HL-60/S4 treated with retinoic acid at 250 ng/mL for 4 days and 3 days (cell line): ENCODE data around the gene TTC6.

Source experiments
- in situ Hi-C: fragments of 300-500 bp; cut with MboI; formaldehyde crosslinking; loops from 2 replicates; pipeline ENCODE4 v1.7.0; 2022; ENCODE audit warnings: low sequenced_read_pairs

The TTC6 gene

DNA sequence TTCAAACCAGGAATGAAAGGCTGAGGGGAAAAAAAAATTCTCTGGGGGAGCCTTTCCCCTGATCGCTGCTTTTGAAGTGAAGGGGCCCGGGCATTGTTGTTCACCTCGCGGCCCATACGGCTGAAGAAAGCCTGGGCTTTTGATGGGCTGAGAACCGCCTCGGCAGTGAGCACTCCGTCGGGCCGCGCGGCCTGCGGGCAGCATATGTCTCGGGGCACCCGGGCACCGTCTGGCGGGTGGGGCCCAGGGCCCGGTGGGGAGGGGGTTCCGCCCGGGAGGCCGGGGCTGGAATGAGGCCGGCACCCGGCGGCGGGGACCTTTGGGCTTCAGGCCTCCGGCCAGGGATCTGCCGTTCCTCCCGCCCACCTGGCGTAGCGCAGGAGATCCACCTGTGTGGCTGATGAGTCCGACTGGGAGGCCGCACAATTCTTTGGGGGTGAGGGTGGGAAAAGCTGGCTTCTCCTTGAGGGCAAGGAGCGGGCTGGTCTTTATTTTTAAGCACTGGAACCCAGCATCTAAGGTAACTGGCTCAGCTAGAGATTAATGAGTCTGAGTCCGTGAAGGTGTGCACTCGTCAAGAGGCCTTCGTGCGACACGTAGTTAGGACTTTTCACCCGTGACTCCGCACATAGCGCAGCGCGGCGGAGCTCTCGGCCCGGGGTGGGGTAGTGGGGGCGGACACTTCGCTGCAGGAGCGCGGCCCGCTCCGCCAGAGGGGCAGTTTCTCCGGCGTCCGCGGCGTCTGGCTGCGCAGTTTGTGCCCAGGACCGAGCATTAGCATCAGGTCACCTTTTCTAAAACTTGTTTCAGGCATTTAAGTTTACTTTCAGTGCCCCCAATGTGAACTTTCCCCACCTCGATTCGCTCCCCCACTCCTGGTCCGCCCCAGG lies 11.0 kb upstream of the TTC6 start:
- in situ Hi-C loops = no loop called here

DNA sequence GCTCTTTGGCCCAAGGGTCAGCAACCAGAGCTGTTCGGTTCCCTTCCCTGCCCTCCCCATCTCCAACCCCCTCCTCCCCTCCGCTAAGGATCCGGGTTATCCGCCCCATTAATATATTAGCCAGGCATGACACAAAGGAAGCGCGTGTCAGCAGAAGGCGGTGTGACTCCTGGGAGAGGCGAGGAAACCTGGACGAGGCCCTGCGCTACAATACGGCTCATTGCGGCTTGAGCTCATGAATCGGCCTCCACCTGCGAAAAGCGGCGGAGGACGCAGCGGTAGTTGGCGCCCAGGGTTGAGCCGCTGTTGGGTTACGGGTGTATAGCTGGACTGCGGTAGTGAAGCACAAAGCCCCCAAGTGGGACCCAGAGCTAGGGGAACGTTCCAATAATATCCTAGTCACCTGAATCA lies 10.3 kb upstream of the TTC6 start:
- in situ Hi-C loops = no loop called here

DNA sequence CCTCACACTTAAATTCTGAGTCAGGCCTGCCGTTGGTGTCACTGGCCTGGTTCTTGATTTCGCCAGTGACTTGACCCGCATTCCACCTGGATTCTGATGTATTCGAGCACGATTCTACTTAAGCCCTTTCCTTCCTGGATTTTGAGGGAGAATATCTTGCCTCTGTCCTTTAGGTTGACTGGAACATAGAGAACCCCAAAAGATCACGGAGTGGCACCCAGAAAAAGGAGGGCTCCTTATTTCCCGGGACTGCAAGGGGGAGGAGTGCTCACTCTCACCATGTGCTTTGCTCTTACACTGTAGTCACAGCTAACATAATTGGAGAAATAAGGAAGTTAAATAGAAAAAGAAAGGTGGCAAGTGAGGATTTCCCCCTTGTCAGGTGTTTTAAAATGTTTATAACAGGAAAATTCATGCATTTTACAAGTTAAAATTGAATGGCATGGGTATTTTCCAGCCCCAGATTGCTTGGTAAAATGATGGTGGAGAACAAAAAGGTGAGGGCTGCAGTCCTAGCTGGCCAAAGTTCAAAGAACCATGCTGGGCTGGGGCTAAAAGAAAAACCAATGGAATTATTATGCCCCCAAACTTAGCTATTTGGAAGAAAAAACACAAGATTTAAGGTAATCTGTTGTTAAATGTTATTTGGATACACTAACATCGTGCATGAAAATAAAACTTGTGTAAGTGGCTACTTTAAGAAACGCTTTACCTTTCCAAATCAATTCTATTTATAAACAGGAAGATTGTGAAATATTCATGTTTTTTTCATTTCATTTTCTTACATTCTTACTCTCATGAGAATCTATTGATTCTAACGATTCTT lies 9.2 kb upstream of the TTC6 start:
- in situ Hi-C loops = no loop called here

DNA sequence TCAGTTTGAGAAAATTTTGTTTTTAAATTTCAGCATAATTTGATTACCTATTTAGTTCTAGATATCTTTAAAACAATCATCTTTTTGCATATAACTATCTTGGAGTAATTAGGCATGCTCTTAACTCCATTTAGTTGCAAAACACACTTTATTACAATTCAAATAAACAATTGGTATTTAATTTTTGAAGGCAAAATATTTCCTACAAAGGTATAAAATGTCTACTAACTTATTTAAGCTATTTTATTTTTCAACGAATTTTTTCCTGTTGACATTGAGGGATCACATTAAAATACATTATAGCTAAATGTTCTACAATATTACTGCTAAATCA lies 8.7 kb upstream of the TTC6 start:
- in situ Hi-C loops = no loop called here

DNA sequence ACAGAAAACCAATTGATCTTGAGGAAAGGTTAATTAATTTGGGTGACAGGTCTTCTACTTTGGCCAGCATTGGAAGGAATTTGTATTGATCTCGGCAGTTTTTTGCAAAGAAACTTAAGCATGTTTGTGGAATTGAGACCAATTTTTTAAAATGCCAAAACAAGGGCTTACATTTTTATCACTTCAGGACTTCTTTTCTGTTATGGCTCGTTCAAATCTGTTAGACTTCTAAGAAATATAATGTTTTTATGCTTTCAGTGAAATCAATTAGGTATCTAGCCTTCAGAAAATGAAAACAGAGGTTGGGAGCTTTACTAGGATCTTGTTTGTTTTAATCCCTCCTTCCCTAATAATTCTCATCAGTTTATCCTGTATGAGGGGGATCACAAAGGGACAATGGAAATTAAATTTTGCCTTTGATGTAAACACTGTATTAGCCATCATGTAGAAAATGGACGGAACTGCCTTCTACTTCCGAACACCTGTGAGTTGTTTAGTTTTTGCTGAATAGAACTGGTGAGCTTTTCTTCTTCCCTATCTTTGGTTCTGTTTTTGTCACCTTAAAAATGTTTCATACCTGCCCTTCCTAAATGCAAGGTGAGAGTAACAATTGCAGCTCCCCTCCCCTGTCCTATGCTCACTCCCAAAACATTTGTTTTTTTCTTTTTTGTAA lies 8.2 kb upstream of the TTC6 start:
- in situ Hi-C loops = no loop called here

DNA sequence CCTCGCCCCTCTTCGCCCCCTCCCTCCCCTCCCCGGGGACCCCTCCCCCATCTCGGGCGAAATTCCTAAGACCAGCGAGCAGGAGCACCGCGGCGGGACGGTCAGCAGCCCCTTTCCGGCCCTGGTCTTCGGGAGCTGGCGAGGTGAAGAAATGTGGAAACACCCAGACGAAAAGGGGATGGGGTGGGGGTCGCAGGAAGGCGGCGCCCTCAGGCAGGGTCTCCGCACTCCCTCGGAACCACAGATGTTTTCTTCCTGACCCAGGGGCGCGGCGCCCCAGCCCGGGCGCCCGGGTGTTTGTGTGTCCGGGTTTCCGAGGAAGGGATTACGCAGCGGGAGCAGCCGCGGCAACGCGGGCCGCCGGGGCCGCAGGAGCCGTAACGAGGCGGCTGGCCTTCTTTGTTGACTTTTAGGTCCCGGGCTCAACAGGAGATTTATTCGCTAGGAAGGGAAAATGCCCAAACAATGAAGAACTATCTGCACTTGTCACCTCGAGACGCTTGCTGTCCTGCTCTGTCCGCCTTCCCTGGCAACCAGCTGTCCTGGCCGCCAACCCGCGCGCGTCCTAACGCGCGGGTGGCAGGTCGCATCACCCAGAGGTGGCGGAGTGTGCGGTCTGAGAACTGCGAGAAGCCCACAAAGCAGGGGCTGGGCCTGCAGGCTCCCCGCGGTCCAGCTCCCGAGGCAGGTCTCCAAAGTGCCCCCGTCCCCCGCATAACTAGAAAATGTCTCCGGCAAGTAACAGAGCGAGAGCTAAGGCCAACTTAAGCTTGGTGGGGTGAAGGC lies 7.4 kb upstream of the TTC6 start:
- in situ Hi-C loops = no loop called here

DNA sequence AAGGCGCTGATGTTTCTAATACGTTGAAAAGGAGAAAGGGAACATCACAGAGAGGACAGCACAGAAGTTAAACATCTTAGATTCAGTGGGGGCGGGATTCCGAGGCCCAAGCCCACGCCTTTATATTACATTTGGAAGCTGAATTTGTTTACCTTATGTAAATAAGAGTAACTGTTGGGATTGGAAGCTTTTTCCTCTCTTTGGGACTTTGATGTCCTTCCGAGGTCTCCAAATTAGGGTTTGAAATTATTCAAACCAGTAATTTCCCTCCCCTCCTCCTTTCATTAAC lies 6.8 kb upstream of the TTC6 start:
- in situ Hi-C loops = no loop called here

DNA sequence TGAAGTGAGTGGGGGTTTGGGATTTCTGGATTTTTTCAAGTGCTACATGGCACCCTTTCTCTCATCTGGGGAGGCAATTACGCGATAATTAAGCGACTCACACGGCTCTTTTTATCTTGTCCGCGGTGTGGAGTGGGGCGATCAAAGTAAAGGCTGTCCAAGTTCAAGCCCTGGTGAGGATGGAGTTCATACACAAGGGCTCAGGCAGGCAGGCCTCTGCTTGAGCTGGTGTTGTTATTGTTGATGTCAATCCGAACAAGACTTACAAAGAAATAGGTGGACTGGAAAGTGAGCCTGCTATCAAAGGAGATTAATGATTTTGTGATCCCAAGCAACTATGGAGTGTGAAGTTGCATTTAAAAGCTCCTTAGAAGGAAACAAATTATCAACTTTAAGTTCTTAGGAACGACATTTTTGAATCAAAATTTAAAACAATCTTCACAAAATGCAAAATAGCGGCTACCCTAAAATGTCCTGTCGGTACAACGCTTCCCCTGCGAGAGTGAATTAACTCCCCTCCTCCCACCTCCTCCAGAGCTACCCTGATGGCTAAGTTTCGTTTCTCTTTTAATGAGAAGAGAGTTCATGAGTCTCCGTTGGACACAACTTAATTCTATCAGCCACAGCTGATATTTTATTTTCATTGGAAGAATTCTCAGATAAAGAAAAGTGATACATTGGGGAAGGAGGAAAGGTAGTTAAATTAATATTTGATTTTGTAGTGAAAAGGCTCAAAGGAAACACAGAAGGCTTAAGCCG lies 6.3 kb upstream of the TTC6 start:
- in situ Hi-C loops = no loop called here

DNA sequence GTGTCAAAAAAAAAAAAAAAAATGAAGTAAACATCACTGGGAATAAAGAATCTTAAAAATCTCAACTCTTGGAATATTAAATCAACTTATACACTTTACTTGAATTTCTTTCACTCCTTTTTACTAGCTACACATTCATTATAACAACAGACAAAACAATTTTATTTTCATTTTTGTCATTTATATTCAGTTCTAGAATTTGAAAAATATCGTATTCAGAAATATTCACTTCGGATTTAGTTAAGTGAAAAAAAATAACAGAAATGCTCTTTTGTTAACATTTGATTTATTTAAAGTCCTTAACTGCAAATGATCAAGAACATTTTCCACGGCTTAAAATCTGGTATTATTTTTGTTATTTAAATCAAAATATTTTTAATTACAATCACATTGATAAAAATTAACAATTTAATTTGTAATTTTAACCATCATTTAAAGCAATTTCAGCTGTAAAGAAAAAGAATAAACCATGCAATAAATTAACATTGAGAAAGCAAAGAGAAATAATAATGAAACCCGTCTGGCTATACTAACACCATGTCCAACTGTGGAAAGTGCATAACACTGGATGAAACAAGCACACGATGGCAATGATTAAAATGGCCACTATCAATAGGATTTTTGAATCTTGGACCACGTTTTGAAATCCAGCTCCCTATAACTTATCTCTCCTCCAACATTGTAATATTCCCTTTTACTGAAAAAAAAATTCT lies 5.6 kb upstream of the TTC6 start:
- in situ Hi-C loops = no loop called here

DNA sequence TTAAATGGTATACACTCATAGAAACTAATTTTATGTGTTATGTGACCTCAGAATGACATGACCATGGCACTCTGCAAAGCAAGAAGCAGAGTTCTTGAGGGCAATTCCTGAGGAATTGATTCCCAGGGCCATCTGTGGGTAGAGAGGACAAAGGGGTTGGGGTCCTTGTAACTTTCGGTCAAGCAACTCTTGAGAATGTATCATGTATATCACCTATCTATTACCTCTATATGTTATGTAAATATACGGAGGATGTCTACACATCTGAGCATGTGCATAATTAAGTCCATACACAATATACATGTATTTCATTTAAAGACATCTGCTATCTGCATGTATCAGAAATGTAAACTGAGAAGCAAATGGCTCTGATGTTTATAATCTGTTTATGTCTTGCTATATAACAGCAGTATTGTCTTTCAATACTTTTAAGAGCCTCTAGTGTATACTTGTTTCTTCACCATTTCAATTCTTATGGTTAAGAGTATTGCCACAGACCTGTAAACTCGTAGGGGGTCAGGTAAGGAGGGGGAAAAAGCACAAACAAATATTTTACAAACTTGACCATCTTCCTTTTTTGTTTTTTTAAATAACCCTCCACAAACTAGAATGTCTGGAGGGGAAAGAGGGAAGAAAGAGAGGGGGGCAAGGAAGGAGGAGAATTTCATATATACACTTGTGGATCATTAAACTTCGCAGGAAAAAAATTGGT lies 4.8 kb upstream of the TTC6 start:
- in situ Hi-C loops = no loop called here

DNA sequence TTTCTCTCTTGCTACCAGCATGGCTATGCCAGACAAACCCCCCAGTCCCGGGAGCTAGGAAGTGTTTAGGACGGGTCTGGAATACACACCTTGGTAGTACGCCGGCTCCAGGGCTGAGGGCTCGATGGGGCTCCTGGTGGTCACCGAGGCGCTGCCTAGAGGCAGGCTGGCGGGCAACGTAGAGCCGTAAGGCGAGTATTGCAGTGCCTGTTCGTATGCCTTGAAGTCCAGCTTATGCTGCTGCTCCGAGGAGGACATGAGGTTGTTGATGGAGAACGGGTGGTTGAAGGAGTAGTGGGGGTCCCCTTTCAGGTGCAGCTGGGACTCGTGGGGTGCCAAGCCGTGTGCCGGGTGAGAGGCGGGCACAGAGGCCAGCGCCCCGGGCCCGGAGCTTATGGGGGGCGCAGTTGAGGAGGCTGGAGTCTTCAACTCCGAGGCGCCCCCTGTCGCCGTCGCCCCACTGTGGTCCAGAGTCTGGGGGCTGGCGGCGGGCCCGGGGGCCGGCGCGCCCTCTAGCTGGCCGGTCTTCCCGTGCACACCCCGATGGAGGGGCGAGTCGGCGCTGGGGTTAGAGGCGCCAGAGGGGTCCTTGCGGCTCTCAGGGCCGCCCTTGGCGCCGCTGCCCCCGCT lies 4.0 kb upstream of the TTC6 start:
- in situ Hi-C loops = no loop called here

DNA sequence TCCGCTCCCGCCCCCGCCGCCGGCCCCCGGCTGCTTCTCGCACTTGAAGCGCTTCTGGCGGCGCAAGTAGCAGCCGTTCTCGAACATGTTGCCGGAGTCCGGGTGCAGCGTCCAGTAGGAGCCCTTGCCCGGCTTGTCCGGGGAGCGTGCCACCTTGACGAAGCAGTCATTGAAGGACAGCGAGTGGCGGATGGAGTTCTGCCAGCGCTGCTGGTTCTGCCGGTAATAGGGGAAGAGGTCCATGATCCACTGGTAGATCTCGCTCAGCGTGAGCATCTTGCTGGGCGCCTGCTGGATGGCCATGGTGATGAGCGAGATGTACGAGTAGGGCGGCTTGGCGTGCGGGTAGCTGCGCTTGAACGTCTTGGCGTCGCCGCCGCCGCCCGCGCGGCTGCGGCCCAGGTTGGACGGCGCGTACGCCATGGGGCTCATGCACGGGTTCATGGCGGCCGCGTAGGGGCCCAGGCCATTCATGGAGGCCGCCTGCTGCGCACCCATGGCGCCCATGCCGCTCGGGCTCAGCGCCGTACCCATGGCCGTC lies 3.4 kb upstream of the TTC6 start:
- in situ Hi-C loops = no loop called here

DNA sequence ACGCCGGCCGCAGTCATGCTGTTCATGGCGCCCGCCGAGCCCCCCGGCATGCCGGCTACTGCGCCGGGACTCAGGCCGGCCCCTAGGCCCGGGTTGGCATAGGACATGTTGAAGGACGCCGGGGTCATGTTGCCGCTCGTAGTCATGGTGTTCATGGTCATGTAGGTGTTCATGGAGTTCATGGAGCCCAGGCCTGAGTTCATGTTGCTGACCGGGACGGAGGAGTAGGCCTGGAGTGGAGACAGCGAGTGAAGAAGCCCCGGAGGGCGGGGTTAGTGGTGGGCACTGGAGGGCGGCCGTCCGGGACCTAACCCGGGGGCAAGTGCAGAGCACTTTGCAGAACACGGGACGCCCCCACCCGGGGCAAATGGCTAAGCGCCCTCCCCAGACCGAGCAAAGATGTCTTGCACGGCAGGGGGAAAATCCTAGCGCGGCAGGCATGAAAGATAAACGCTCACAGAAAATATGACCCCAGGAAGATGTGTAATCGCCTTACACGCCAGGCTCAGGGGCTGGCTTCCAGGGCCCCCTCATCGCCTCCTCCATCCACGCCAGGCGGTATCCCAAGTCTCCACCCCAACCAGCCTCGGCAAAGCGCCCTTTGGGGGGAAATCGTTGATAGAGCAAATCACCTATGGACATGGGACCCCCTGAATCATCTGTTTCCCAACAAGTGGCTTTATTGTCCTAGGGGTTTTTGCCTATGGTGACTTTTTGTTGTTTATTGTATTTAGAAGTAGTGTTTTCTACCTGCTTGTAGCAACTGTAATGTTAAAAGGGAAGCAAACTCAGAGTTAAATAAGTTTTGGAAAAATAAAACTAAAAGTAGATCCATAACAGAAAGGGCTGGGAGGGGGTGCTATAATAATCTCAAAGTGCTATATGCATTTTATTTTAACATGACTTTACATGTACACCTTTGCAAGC lies 2.7 kb upstream of the TTC6 start:
- in situ Hi-C loops = no loop called here

DNA sequence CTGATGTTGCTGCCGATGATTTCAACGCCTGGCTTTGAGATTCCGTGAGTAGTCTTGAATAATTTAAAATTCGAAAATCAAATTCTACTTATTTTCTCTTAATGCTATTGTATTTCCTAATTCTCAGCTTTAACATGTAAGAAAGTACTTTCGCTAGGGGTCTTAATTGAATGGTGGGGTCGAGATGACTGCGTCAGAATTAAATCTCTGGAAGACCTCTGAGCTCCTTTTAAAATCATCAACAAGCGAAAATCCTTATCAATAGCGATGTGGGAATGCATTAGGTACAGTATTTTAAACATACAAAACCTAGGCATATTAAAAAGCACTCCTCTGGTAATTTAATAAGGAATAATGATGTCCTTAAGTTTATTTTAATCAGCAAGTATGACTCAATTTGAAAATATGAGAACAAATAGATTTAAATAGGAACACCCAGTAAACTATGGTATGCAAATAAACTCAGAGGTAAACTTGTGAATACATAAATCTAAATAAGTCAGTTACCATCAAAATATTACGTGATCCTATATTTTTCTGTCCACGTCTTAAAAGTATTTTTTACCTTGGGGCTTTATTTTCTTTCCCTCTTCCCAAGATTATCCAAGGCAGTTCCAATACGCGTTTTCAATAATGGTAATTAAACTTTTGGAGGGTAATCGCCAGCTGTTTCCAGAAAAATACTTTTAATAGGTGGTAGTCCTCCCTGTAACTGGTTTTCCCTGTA lies 1.8 kb upstream of the TTC6 start:
- in situ Hi-C loops = no loop called here

DNA sequence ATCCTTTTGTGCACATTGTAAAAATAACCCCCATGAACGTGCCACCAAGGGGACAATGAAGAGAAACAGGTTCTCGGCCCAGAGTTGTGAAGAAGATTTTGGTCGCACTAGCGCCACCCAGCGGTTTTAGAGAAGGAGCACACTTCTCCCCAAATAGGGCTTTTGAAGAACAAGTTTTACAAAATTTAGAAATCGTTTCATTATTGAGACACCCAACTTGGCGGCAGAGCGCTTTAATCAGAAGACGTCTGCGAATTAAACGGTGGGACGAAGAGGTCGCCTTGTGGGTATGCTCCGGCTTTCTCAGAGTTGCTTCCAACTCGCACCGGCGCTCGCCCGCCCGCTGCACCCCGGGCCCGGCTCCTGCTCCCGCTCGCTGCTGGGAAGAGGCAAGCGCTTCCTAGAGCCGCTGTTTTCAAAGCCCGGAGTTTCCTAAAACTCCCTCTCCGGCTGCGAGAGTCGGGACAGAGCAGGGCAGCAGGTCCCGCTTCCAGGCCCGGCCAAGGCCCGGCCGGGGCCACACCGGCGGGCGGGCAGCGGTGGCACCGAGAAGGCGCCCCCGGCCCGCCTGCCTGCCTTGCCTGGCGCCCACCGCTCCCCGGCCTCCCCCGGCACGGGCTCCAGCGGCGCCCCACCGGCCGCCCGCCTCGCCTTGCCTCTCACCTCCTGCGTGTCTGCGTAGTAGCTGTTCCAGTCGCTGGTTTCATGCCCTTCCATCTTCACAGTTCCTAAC lies 1.0 kb upstream of the TTC6 start:
- in situ Hi-C loops = no loop called here
